Caco-2 (cell line): ENCODE measurements around the gene CHRM1. TPM values are rescaled to one million over a fixed set of nuclear protein-coding genes. Genes with fewer than 3 reads are reported as not detected.

Experiments
- BruUV-seq: library from RNA; stranded (reverse); fragments of 400-500 nt; replicated peaks from 2 replicates; lab custom pipeline; 2021; lab: Mats Ljungman, UMichigan
- CTCF ChIA-PET: fragments of 300-600 bp; sonication (Branson Sonifier 250); formaldehyde crosslinking; loops from one replicate; lab custom pipeline; 2022; ENCODE audit warnings: antibody characterized with exemption; lab: Charles Lee
- POLR2A ChIA-PET: fragments of 300-600 bp; sonication (Branson Sonifier 250); formaldehyde crosslinking; loops from one replicate; lab custom pipeline; 2022; ENCODE audit warnings: antibody characterized with exemption; lab: Charles Lee
- DNase-seq, 2 experiments: peaks; one replicate each; pipeline versions ENCODE4 v3.0.0 to v3.0.0-alpha.2; 2020 to 2022
- H3K27me3 ChIP-seq: replicated peaks from 2 replicates; pipeline ENCODE4 v1.6.0; 2011; ENCODE audit warnings: low read length; ENCODE audit not compliant: control insufficient read depth, insufficient read depth
- H3K36me3 ChIP-seq: 2 replicates; pipeline ENCODE4 v1.5.1; 2011; ENCODE audit warnings: low read length; ENCODE audit not compliant: control insufficient read depth, insufficient read depth
- H3K4me1 ChIP-seq: fragments of 250-450 bp; sonication (Bioruptor Pico); 2 replicates; pipeline ENCODE4 v1.5.1; 2020; ENCODE audit warnings: mild to moderate bottlenecking
- H3K4me3 ChIP-seq: 2 replicates; pipeline ENCODE4 v1.5.1; 2011; ENCODE audit warnings: low read depth, mild to moderate bottlenecking, control low read depth, low read length
- H3K9me3 ChIP-seq: fragments of 250-450 bp; sonication (Bioruptor Pico); 2 replicates; pipeline ENCODE4 v1.5.1; 2020; ENCODE audit warnings: mild to moderate bottlenecking, moderate library complexity
- H3K27ac Mint-ChIP-seq: one replicate; pipeline ENCODE4 v1.8.0; 2022; ENCODE audit warnings: mixed read lengths; ENCODE audit not compliant: unreplicated experiment
- H3K27me3 Mint-ChIP-seq: one replicate; pipeline ENCODE4 v1.8.0; 2022; ENCODE audit warnings: mixed read lengths; ENCODE audit not compliant: insufficient read depth, unreplicated experiment
- H3K36me3 Mint-ChIP-seq: one replicate; pipeline ENCODE4 v1.8.0; 2022; ENCODE audit warnings: mild to moderate bottlenecking, mixed read lengths; ENCODE audit not compliant: insufficient read depth, unreplicated experiment
- H3K4me1 Mint-ChIP-seq: one replicate; pipeline ENCODE4 v1.8.0; 2022; ENCODE audit warnings: low read depth, mixed read lengths; ENCODE audit not compliant: unreplicated experiment
- H3K4me3 Mint-ChIP-seq: one replicate; pipeline ENCODE4 v1.8.0; 2022; ENCODE audit warnings: mild to moderate bottlenecking, moderate library complexity, mixed read lengths; ENCODE audit not compliant: unreplicated experiment
- H3K9me3 Mint-ChIP-seq: one replicate; pipeline ENCODE4 v1.8.0; 2022; ENCODE audit warnings: mixed read lengths; ENCODE audit not compliant: unreplicated experiment
- intact Hi-C: fragments of 100-400 bp; cut with micrococcal nuclease; formaldehyde crosslinking; loops from one replicate; pipeline ENCODE4 v1.10.0; 2022; ENCODE audit not compliant: unreplicated experiment
- total RNA-seq: library from RNA; stranded (reverse); gene quantifications from 2 replicates; pipeline ENCODE4 v1.2.3, GENCODE V29; 2022
- TF ChIP-seq, protein P1 (sequence below), 2 experiments: fragments of 200-600 bp in 1 of 2; IDR thresholded peaks; 1 replicate in 1 of 2; 2 replicates in 1 of 2; pipeline versions ENCODE4 v1.5.1 to v1.8.0; 2011 to 2022; ENCODE audit warnings: antibody characterized with exemption in 1 of 2, control low read depth in 1 of 2, inconsistent platforms in 1 of 2, low read depth in 1 of 2, low read length in 1 of 2, mild to moderate bottlenecking in 1 of 2, moderate library complexity in 1 of 2; ENCODE audit not compliant: insufficient read depth in 1 of 2, severe bottlenecking in 1 of 2, unreplicated experiment in 1 of 2

The CHRM1 gene
- total RNA-seq, 1 experiment from 2014 or later = not detected

DNA sequence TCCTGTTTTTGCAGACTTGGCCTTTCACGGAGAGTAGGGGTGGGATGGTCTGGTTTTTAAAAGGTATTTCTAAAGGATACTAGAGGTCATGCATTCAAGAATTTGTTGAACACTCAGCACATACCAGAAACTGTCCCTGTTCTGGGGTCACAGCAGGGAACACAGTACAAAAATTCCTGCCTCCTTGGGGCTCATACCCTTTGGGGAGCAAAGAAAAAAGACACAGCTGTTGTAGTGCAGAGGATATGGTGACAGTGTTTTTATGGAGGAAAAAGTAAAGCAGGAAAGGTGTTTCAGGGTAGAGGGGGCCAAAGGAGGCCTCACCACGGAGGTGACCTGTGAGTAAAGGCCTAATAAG is 32.1 kb downstream of the CHRM1 start:
- no peak for DNase-seq
- no TSS peak for BruUV-seq
- CTCF ChIA-PET = interaction anchor here (0.9 to 1.9 kb wide), 5 partner anchors 8 to 135 kb away, joined by 3 to 8 read pairs (median 5); partner anchors contain the start of genes SLC3A2 and TMEM179B
- Histone ChIP-seq H3K9me3 (no peaks in the 10 kb centered on the region), H3K4me3 (no peak overlapping the region), H3K27me3 (no peaks in the 10 kb centered on the region), H3K36me3 (peaks cover 19% of the 10 kb centered on the region), H3K4me1 (peaks cover 75% of the 10 kb centered on the region)
- Mint-ChIP-seq H3K4me1 (peaks cover 57% of the 10 kb centered on the region), H3K9me3 (no peaks in the 10 kb centered on the region), H3K36me3 (peaks cover 88% of the 10 kb centered on the region), H3K4me3 (peak overlapping the region; percentile 64), H3K27me3 (no peaks in the 10 kb centered on the region), H3K27ac (peak overlapping the region; percentile 83)
- POLR2A ChIA-PET = interaction anchor here (0.8 to 1.6 kb wide), 10 partner anchors 8 to 162 kb away, joined by 4 to 18 read pairs (median 6); partner anchors contain the start of genes HNRNPUL2, POLR2G, SLC3A2 and STX5
- intact Hi-C loops = loop anchor here (1.0 kb wide), 1 partner anchor 8 kb away; no protein-coding TSS in a partner anchor
- TF ChIP-seq, protein P1, sequence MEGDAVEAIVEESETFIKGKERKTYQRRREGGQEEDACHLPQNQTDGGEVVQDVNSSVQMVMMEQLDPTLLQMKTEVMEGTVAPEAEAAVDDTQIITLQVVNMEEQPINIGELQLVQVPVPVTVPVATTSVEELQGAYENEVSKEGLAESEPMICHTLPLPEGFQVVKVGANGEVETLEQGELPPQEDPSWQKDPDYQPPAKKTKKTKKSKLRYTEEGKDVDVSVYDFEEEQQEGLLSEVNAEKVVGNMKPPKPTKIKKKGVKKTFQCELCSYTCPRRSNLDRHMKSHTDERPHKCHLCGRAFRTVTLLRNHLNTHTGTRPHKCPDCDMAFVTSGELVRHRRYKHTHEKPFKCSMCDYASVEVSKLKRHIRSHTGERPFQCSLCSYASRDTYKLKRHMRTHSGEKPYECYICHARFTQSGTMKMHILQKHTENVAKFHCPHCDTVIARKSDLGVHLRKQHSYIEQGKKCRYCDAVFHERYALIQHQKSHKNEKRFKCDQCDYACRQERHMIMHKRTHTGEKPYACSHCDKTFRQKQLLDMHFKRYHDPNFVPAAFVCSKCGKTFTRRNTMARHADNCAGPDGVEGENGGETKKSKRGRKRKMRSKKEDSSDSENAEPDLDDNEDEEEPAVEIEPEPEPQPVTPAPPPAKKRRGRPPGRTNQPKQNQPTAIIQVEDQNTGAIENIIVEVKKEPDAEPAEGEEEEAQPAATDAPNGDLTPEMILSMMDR (IDR thresholded peaks at IDR 0.05; ENCODE audit: insufficient read depth in 1 of 2, low read depth in 1 of 2, low read length in 1 of 2, severe bottlenecking in 1 of 2, unreplicated experiment in 1 of 2) = no peak

- ChIA-PET CTCF (no interaction called here), POLR2A (no interaction called here)
- Histone ChIP-seq H3K36me3 (peaks cover 22% of the 10 kb centered on the region), H3K9me3 (no peaks in the 10 kb centered on the region), H3K27me3 (no peaks in the 10 kb centered on the region), H3K4me3 (no peak overlapping the region), H3K4me1 (peaks cover 82% of the 10 kb centered on the region)
- intact Hi-C loops = no loop called here
- TF ChIP-seq, protein P1 (IDR thresholded peaks at IDR 0.05; ENCODE audit: insufficient read depth in 1 of 2, low read depth in 1 of 2, low read length in 1 of 2, severe bottlenecking in 1 of 2, unreplicated experiment in 1 of 2) = no peak
- H3K4me1 Mint-ChIP-seq = peaks cover 64% of the 10 kb centered on the region
- no peaks in the 10 kb centered on the region for H3K9me3 Mint-ChIP-seq
- DNase-seq = no peak
- H3K36me3 Mint-ChIP-seq = peaks cover 95% of the 10 kb centered on the region
- H3K4me3 Mint-ChIP-seq = peak overlapping the region; percentile 64
- H3K27me3 Mint-ChIP-seq = no peaks in the 10 kb centered on the region
- BruUV-seq = TSS peak; percentile 5
- H3K27ac Mint-ChIP-seq = peak overlapping the region; percentile 83
These were observed 32.8 kb downstream of the CHRM1 start for GRCh38 chr11:62888406-62888805.

DNA sequence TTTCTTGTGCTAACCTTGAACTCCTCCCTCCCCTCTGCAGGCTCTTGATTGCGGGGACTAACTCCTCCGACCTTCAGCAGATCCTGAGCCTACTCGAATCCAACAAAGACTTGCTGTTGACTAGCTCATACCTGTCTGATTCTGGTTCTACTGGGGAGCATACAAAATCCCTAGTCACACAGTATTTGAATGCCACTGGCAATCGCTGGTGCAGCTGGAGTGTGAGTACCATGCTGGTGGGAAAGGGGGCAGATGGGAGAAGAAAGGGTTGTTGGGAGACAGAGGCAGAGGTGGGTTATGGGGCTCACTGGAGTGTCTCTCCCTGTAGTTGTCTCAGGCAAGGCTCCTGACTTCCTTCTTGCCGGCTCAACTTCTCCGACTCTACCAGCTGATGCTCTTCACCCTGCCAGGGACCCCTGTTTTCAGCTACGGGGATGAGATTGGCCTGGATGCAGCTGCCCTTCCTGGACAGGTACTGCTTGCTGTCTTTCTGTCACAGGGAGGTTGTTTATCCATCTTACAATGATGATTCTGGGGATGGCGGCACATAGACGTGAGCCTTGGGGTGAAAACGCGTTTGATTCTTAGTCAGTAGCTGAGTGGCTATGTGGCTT is 35.9 kb downstream of the CHRM1 start:
- TF ChIP-seq, protein P1 (IDR thresholded peaks at IDR 0.05; ENCODE audit: insufficient read depth in 1 of 2, low read depth in 1 of 2, low read length in 1 of 2, severe bottlenecking in 1 of 2, unreplicated experiment in 1 of 2) = no peak
- no peak overlapping the region for H3K4me3 ChIP-seq
- Mint-ChIP-seq H3K9me3 (no peaks in the 10 kb centered on the region), H3K4me1 (peaks cover 60% of the 10 kb centered on the region), H3K4me3 (peak overlapping the region; percentile 64), H3K27me3 (no peaks in the 10 kb centered on the region), H3K27ac (peak overlapping the region; percentile 53), H3K36me3 (peaks cover 100% of the 10 kb centered on the region)
- POLR2A ChIA-PET = interaction anchor here (1.2 to 2.2 kb wide), 2 partner anchors 31 to 44 kb away, joined by 3 to 8 read pairs; no protein-coding TSS in a partner anchor
- H3K4me1 ChIP-seq = peaks cover 72% of the 10 kb centered on the region
- no peaks in the 10 kb centered on the region for H3K27me3 ChIP-seq
- DNase-seq = no peak
- H3K36me3 ChIP-seq = peaks cover 27% of the 10 kb centered on the region
- H3K9me3 ChIP-seq = no peaks in the 10 kb centered on the region
- CTCF ChIA-PET = interaction anchor here (0.7 kb wide), 1 partner anchor 786 kb away, joined by 12 read pairs; no protein-coding TSS in a partner anchor
- intact Hi-C loops = no loop called here
- BruUV-seq = no TSS peak
